Activated gamma-delta T cell (primary cell): ENCODE measurements around the gene OSCAR.

Source experiments
- DNase-seq: peaks from one replicate; lab custom pipeline; 2025; lab: John Stamatoyannopoulos, UW

OSCAR gene

DNA sequence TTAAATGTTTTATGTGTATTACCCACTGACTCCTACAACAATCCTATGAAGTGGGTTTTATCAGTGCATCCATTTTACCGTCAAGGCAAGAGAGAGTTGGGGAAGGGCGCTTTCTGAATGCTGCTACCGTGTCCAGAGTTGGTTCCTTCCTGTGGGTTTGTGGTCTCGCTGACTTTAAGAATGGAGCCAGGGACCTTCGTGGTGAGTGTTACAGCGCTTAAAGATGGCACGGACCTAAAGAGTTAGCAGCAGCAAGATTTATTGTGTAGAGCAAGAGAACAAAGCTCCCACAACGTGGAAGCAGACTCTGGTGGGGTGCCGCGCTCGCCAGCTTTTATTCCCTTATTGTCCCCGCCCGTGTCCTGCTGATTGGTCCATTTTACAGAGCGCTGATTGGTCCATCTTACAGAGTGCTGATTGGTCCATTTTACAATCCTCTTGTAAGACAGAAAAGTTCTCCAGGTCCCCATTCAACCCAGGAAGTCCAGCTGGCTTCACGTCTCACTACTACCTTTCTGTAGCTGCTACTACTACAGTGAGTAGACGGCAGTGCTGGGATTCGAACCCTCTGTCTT, 6.1 kb downstream of the OSCAR start:
- DNase-seq, result no peak

DNA sequence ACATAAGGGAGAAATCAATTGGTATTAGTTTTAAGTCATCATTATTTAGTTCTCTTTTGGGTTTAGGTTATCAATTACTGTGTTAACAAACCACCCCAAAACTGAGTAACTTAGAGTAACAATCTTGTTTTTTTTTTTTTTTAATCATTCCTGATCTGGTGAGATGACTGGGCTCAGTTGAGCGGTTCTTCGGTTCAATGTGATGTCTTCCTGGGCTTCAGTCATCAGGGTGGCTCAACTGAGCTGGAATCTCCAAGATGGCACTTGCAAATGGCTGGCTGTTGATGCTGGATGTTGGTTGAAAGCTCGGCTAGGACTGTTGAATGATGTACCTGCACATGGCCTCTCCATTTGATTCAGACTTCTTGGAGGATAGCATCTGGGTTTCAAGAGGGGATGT, 16.2 kb downstream of the OSCAR start:
- DNase-seq, result no peak

DNA sequence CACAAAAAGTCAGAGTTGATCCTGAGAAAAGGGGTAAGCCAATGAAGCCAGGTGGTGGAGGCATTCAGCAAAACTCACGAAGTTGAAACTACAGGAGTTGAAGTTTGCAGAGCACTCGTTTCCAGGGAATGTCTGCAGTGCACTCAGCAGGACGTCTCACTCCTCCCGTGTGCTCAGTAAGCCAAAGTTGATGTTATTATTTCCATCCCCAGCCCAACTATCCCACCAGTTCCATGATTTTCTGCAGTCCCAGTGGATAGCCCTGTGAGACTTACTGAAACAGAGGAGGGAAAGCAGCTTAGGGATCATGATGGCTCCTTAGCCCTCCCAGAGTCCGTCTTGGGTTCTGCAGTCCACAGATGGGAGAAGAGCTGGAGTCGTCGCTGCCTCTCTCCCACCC, 19.6 kb downstream of the OSCAR start, which contains the start of gene TARM1:
Gene TARM1, minus strand, starts transcription at position 334 of the 400 bp plus-strand sequence. Its CDS starts 25 bp downstream, at position 309.
- DNase-seq, result no peak

DNA sequence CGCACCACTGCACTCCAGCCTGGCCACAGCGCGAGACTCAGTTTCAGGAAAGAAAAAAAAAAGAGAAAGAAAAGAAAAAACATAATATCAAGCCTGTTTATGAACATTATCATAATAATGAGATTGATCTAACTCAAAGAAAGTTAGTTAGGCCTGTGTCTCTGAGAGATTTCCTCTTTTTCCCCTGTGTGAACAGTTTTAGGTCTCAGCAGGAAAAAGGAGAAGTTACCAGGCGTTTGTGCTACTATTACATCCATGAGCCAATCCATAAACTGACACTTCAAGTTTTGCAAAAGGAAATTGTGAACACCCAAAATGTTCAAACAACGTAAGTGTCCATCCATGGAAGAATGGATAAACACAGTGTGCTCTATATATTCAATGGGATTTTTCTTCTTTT, 23.3 kb downstream of the OSCAR start:
- no peak for DNase-seq

DNA sequence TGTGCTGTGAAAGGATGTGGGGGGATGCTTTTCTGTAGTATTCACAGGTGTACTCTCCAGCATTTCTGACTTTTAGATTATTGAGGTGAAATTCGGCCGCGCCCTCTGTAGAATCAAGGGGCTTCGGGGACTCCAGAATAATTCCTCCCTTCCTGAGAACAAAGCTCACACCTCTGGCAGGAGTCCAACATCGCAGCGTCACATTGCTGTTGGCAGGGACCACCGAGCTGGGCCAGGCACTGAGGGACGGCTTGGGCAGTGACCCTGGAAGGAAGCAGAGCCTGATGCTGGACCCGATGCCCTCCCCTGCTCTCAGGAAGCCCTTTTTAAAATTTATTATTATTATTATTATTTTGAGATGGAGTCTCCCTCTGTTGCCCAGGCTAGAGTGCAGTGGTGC, 25.8 kb downstream of the OSCAR start:
- DNase-seq, result no peak

DNA sequence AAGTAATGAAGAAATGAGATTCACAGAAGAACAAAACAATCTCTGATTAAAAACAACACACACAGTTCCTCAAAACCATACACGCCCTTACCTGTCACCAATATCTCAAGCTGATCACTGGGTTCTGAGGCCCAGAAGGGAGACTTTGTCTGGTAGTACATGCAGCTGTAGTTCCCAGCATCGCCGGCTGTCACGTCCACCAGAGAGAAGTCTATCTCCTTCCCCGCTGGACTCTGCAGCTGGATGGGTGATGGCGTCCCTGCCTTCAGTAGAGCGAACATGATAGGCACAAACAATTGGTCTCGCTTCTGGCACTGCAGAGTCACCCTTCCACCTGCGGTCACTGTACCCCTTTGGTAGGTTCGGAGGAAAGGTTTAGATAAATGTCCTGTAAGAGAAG, 26.8 kb downstream of the OSCAR start:
- DNase-seq, result no peak

DNA sequence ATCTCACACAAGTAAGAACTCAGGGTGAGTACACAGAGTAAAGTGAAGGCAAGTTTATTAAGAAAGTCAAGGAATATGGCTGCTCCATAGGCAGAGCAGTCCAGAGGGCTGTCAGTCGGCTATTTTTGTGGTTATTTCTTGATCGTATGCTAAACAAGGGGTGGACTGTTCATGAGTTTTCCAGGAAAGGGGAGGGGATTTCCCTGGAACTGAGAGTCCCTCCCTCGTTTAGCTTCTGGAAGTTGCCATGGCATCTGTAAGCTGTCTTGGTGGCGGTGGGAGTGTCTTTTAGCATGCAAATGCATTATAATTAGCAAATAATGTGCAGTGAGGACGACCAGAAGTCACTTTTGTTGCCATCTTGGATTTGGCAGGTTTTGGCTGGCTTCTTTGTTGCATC, 31.1 kb downstream of the OSCAR start:
- no peak for DNase-seq

DNA sequence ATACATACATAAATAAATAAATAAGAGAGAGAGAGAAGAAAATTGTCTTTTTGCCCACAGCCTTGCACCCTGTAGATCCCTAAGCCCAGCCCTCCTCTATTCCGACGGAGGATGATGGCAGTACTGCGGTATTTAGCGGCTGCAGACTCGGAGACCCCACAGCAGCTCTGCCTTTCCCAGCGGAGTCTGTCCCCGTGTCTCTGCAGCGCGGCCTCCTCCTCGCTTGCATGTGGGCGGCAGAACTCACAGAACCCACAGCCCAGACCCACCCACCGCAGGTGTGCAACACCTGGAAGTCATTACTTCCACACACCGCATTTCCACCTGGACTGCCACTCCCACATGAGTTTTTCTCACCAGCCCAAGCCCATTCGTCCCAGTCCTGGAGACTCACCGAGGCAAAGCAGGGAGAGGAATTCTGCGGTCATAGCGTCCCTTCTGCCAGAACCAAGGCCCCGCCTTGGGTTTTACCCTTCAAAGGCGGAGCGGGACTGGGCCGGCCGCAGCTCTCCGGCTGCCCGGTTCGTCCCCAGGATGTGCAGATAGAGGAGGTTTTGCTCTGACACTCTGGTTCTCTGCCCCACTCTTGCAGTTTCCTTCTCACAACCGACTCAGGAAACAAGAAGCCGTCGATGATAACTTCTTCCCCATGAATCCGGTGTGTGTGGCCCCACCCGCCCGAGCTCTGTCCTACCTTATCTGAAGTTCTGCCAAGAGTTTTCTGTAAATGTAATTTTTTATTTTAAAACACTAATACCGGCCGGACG, 37.1 kb downstream of the OSCAR start, which contains the start of gene VSTM1:
Gene VSTM1, minus strand, starts transcription at position 548 of the 767 bp plus-strand sequence. Its CDS starts 120 bp downstream, at position 428.
- no peak for DNase-seq

DNA sequence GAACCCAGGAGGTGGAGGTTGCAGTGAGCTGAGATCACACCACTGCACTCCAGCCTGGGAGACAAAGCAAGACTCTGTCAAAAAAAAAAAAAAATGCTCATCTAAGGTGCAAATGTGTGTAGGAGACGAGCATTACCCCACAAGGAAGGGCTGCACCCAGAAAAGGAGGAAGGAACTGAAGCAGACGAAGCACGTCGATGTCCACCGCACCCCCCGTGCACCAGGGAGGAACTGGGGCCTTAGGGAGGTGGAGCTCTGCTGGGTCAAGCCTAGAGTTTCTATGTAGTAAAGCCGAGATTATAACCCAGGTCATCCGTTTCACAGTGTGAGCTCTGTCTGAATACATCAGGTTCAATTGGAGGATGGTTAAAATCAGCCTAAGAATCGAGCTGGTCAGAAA, 38.0 kb downstream of the OSCAR start:
- DNase-seq, result no peak

DNA sequence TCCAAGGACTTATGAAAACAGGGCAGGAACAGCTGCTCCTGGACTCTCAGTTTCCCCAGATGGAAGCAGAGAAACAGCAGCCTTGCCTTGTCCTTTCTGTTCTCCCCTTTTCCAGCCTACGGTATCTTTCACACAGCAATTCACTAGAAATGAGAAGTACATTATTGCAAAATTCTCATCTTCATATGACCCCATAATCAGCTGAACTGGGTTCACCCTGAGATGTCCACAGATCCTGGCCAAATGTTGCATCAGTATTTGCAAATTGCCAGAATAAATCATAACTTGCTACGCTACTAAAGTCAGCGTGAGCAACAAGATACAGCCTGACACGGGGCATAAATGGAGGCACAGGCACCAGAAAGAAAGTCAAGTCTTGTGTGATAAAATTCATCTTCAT, 53.0 kb downstream of the OSCAR start:
- no peak for DNase-seq

DNA sequence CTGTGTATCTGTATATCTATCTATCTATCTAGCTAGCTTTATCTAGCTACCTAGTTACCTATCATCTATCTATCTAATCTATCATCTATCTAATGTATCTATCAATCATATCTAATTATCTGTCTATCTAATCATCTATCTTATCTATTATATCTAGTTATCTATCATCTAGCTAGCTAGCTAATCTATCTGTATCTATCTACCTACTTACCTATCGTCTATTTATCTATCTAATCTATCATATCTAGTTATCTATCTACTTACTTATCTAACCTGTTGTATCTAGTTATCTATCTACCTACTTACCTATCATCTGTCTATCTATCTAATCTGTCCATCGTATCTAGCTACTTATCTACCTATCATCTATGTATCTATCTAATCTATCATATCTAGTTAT, 54.8 kb downstream of the OSCAR start:
- no peak for DNase-seq
